Endometrium (tissue), 2 donors: ENCODE results near the gene CASP1.

ENCODE experiments used
- FAIRE-seq: peaks from 2 replicates; lab custom pipeline; 2012; peaks lifted over from hg19 to GRCh38; lab: Jason Lieb, UNC
- donor health status: control.
- donor health status: control.

The CASP1 gene

GRCh38 chr11:104984808-104985207 lies 50.1 kb downstream of the CASP1 start:
- no peak for FAIRE-seq

DNA sequence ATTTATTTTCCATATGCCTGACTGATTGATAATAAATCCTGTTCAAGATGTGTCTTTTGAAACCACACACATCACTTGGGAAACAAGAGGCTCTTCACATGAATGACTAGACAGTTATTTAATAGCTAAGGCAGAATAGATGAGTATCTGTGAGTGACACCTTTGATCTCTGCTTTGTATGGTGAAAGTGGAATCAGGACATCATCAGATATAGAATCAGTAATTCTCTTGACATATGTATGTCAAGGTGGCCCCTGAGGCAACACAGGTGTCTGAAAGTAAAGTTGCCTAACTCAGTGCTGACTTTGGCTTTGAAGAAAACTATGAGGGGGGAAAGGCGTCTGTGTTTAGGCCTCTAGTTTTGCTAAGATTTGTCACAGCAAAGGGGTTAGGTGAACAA lies 55.1 kb downstream of the CASP1 start:
- no peak for FAIRE-seq
